H1 (cell line): ENCODE data around the gene OSBPL6. TPM values are rescaled to one million over a fixed set of nuclear protein-coding genes. Genes with fewer than 3 reads are reported as not detected.

Experiments
- CTCF ChIA-PET: fragments of 300-600 bp; sonication (Branson Sonifier 250); formaldehyde crosslinking; loops from one replicate; lab custom pipeline; 2021; ENCODE audit not compliant: partially characterized antibody; lab: Charles Lee
- POLR2A ChIA-PET: fragments of 300-600 bp; sonication (Branson Sonifier 250); formaldehyde crosslinking; loops from one replicate; lab custom pipeline; 2021; ENCODE audit warnings: inconsistent platforms; ENCODE audit not compliant: partially characterized antibody; lab: Charles Lee
- DNase-seq, 2 experiments: peaks; one replicate each; pipeline versions ENCODE4 v3.0.0 to v3.0.0-alpha.2; 2010 to 2022; ENCODE audit warnings: low spot score in 2 of 2, low read depth in 1 of 2, mixed read lengths in 1 of 2
- FAIRE-seq: peaks from 2 replicates; lab custom pipeline; 2011; peaks lifted over from hg19 to GRCh38; lab: Jason Lieb, UNC
- H2AFZ ChIP-seq: 2 replicates; pipeline ENCODE4 v1.8.1; 2012; ENCODE audit warnings: low read length, inconsistent platforms
- H2AK5ac ChIP-seq: 2 replicates; pipeline ENCODE4 v1.6.1; 2013; ENCODE audit warnings: low read depth, low read length
- H2BK120ac ChIP-seq: replicated peaks from 2 replicates; pipeline ENCODE3; 2013; ENCODE audit warnings: low read depth, low read length, inconsistent platforms
- H2BK12ac ChIP-seq: 2 replicates; pipeline ENCODE4 v1.6.1; 2013; ENCODE audit warnings: low read depth, low read length
- H2BK15ac ChIP-seq: 2 replicates; pipeline ENCODE4 v1.6.1; 2013; ENCODE audit warnings: low read length
- H2BK20ac ChIP-seq: 2 replicates; pipeline ENCODE4 v1.6.1; 2013; ENCODE audit warnings: low read length
- H2BK5ac ChIP-seq: 2 replicates; pipeline ENCODE4 v1.6.1; 2013; ENCODE audit warnings: low read depth, low read length
- H3K14ac ChIP-seq: 2 replicates; pipeline ENCODE4 v1.6.1; 2013; ENCODE audit warnings: inconsistent platforms; ENCODE audit not compliant: insufficient read length
- H3K18ac ChIP-seq: 2 replicates; pipeline ENCODE4 v1.6.1; 2013; ENCODE audit warnings: low read length; ENCODE audit errors: extremely low read depth
- H3K23ac ChIP-seq: 2 replicates; pipeline ENCODE4 v1.6.1; 2013; ENCODE audit warnings: inconsistent platforms; ENCODE audit not compliant: insufficient read length
- H3K23me2 ChIP-seq: 2 replicates; pipeline ENCODE4 v1.6.1; 2013; ENCODE audit warnings: low read depth, low read length
- H3K27ac ChIP-seq: 2 replicates; pipeline ENCODE4 v1.6.1; 2011; ENCODE audit warnings: low read depth, low read length, inconsistent platforms
- H3K27me3 ChIP-seq, 4 experiments: replicated peaks in 1 of 4; 1 replicate in 1 of 4; 2 replicates in 3 of 4; pipeline versions ENCODE4 v1.6.1 to v1.8.1; 2011 to 2013; ENCODE audit warnings: low read length in 3 of 4, mild to moderate bottlenecking in 3 of 4, inconsistent platforms in 2 of 4, mixed read lengths in 2 of 4, moderate library complexity in 1 of 4; ENCODE audit not compliant: control insufficient read depth in 3 of 4, insufficient read depth in 3 of 4; ENCODE audit errors: extremely low read depth in 1 of 4
- H3K36me3 ChIP-seq, 4 experiments: 2 replicates each; pipeline versions ENCODE4 v1.6.1 to v1.8.1; 2011 to 2013; ENCODE audit warnings: mild to moderate bottlenecking in 4 of 4, low read length in 3 of 4, moderate library complexity in 2 of 4, control low read depth in 1 of 4, inconsistent platforms in 1 of 4; ENCODE audit not compliant: insufficient read depth in 4 of 4, control insufficient read depth in 2 of 4
- H3K4ac ChIP-seq: replicated peaks from 2 replicates; pipeline ENCODE3; 2013; ENCODE audit warnings: low read length, low read depth, mixed read lengths, inconsistent platforms; ENCODE audit not compliant: insufficient read length
- H3K4me1 ChIP-seq, 4 experiments: replicated peaks in 1 of 4; 1 replicate in 1 of 4; 2 replicates in 3 of 4; pipeline versions ENCODE4 v1.6.1 to v1.8.1; 2011 to 2013; ENCODE audit warnings: low read length in 3 of 4, inconsistent platforms in 2 of 4, mixed read lengths in 1 of 4; ENCODE audit not compliant: insufficient read depth in 4 of 4, control insufficient read depth in 3 of 4
- H3K4me2 ChIP-seq, 2 experiments: 2 replicates each; pipeline versions ENCODE4 v1.6.1 to v1.8.1; 2011 to 2013; ENCODE audit warnings: low read depth in 2 of 2, low read length in 2 of 2, control low read depth in 1 of 2, inconsistent platforms in 1 of 2, mild to moderate bottlenecking in 1 of 2; ENCODE audit not compliant: insufficient read depth in 1 of 2
- H3K4me3 ChIP-seq, 4 experiments: fragments of 200-600, 300-600 bp in 1 of 4; sonication (generic), shearing (Covaris generic), sonication (Bioruptor Twin) in 1 of 4; 2 replicates each; pipeline versions ENCODE4 v1.5.1 to v1.8.1; 2011 to 2016; ENCODE audit warnings: low read length in 4 of 4, low read depth in 3 of 4, control low read depth in 2 of 4, inconsistent platforms in 2 of 4, mild to moderate bottlenecking in 2 of 4, mixed read lengths in 1 of 4, moderate library complexity in 1 of 4; ENCODE audit not compliant: insufficient read depth in 2 of 4; ENCODE audit errors: extremely low read depth in 1 of 4
- H3K56ac ChIP-seq: replicated peaks from 2 replicates; pipeline ENCODE3; 2013; ENCODE audit warnings: low read depth, mild to moderate bottlenecking, mixed read lengths, low read length, inconsistent platforms; ENCODE audit not compliant: insufficient read length
- H3K79me1 ChIP-seq: 2 replicates; pipeline ENCODE4 v1.6.1; 2013; ENCODE audit warnings: low read depth, low read length, control low read depth
- H3K79me2 ChIP-seq, 2 experiments: 2 replicates each; pipeline versions ENCODE4 v1.6.1 to v1.8.1; 2012 to 2013; ENCODE audit warnings: low read length in 2 of 2, mild to moderate bottlenecking in 2 of 2, inconsistent platforms in 1 of 2; ENCODE audit not compliant: insufficient read depth in 2 of 2, control insufficient read depth in 1 of 2
- H3K9ac ChIP-seq, 4 experiments: replicated peaks in 1 of 4; 1 replicate in 1 of 4; 2 replicates in 3 of 4; pipeline versions ENCODE4 v1.6.1 to v1.8.1; 2011 to 2013; ENCODE audit warnings: low read depth in 3 of 4, low read length in 3 of 4, control low read depth in 2 of 4, mild to moderate bottlenecking in 2 of 4, moderate library complexity in 2 of 4, inconsistent platforms in 1 of 4; ENCODE audit errors: extremely low read depth in 1 of 4
- H3K9me3 ChIP-seq, 2 experiments: 2 replicates each; pipeline versions ENCODE4 v1.6.1 to v1.8.1; 2012 to 2013; ENCODE audit warnings: mild to moderate bottlenecking in 2 of 2, moderate library complexity in 2 of 2, control low read depth in 1 of 2, inconsistent platforms in 1 of 2, low read depth in 1 of 2, low read length in 1 of 2, mixed read lengths in 1 of 2; ENCODE audit not compliant: insufficient read depth in 2 of 2
- H4K20me1 ChIP-seq, 2 experiments: replicated peaks in 1 of 2; 2 replicates each; pipeline versions ENCODE3 to v1.8.1; 2011 to 2013; ENCODE audit warnings: inconsistent platforms in 2 of 2, low read length in 2 of 2, mild to moderate bottlenecking in 1 of 2; ENCODE audit not compliant: insufficient read depth in 2 of 2, control insufficient read depth in 1 of 2
- H4K5ac ChIP-seq: 2 replicates; pipeline ENCODE4 v1.6.1; 2013; ENCODE audit warnings: low read length, low read depth, mixed read lengths, inconsistent platforms; ENCODE audit not compliant: insufficient read length
- H4K8ac ChIP-seq: 2 replicates; pipeline ENCODE4 v1.8.0; 2013; ENCODE audit warnings: mild to moderate bottlenecking, moderate library complexity, low read length, inconsistent platforms; ENCODE audit not compliant: insufficient read depth; ENCODE audit errors: extremely low read depth
- H4K91ac ChIP-seq: replicated peaks from 2 replicates; pipeline ENCODE3; 2013; ENCODE audit warnings: low read length, mixed read lengths, inconsistent platforms; ENCODE audit not compliant: insufficient read length
- CHD1 ChIP-seq: IDR thresholded peaks from 2 replicates; pipeline ENCODE4 v1.6.1; 2012; ENCODE audit warnings: low read depth, low read length, improper control_type of control experiment
- CHD2 ChIP-seq: IDR thresholded peaks from 2 replicates; pipeline ENCODE4 v1.6.1; 2012; ENCODE audit warnings: low read length, improper control_type of control experiment
- CTCF ChIP-seq, 3 experiments: IDR thresholded peaks; 1 replicate in 2 of 3; 2 replicates in 1 of 3; pipeline versions ENCODE4 v1.5.1 to v1.6.1; 2011; ENCODE audit warnings: low read length in 3 of 3, mild to moderate bottlenecking in 3 of 3, inconsistent platforms in 2 of 3, low read depth in 1 of 3, moderate library complexity in 1 of 3; ENCODE audit not compliant: insufficient read depth in 1 of 3; ENCODE audit errors: control extremely low read depth in 1 of 3
- FOSL1 ChIP-seq: IDR thresholded peaks from 2 replicates; pipeline ENCODE4 v1.6.1; 2011; ENCODE audit warnings: mild to moderate bottlenecking, low read depth, low read length, moderate library complexity; ENCODE audit not compliant: insufficient read depth
- NRF1 ChIP-seq: IDR thresholded peaks from 2 replicates; pipeline ENCODE4 v1.6.1; 2011; ENCODE audit warnings: mild to moderate bottlenecking, low read depth, low read length, improper control_type of control experiment
- PHF8 ChIP-seq: fragments of 200-600 bp; sonication (generic); conservative IDR thresholded peaks from 2 replicates; pipeline ENCODE4 v1.7.1; 2012; ENCODE audit warnings: low read depth, mild to moderate bottlenecking, inconsistent platforms, low read length, moderate library complexity
- SP4 ChIP-seq: IDR thresholded peaks from 2 replicates; pipeline ENCODE4 v1.6.1; 2012; ENCODE audit warnings: low read length, inconsistent platforms
- SRF ChIP-seq: IDR thresholded peaks from 2 replicates; pipeline ENCODE4 v1.6.1; 2011; ENCODE audit warnings: mild to moderate bottlenecking, low read depth, low read length, moderate library complexity
- TCF12 ChIP-seq: IDR thresholded peaks from 2 replicates; pipeline ENCODE4 v1.6.1; 2011; ENCODE audit warnings: low read depth, mild to moderate bottlenecking, low read length
- TEAD4 ChIP-seq: IDR thresholded peaks from 2 replicates; pipeline ENCODE4 v1.6.1; 2012; ENCODE audit warnings: low read depth, low read length, inconsistent platforms, mixed read lengths
- WGBS, 2 experiments: shearing (Covaris generic) in 1 of 2; methylation state at CpG; one replicate each; pipeline versions ENCODE4 v1.1.6 to v1.1.7; 2013 to 2015; ENCODE audit warnings: low lambda C conversion rate in 2 of 2, mixed read lengths in 2 of 2, inconsistent platforms in 1 of 2, low coverage in 1 of 2, missing lambda C conversion rate in 1 of 2; ENCODE audit not compliant: insufficient replicate concordance in 2 of 2, insufficient coverage in 1 of 2, insufficient read length in 1 of 2; ENCODE audit errors: extremely low coverage in 1 of 2, missing lambda C conversion rate in 1 of 2; 5-methylcytosine and 5-hydroxymethylcytosine counted together
- polyA plus RNA-seq, 7 experiments: library from polyadenylated mRNA; depleted of rRNA in 3 of 7; stranded (reverse) in 5 of 7; unstranded in 2 of 7; fragments of >200 nt in 5 of 7; fragments of 200-250 nt in 2 of 7; gene quantifications; 1 replicate in 5 of 7; 2 replicates in 1 of 7; 4 replicates in 1 of 7; pipeline versions ENCODE4 v1.2.1 to v1.2.3, GENCODE V29; 2011 to 2013; ENCODE audit warnings: missing spikeins in 2 of 7, mixed read lengths in 2 of 7
- total RNA-seq: library from RNA; stranded (reverse); fragmentation: NEBNext Ultra II Directional; extraction: Animal tissue kit (Norgen Biotek cat#: 25700); gene quantifications from 2 replicates; pipeline ENCODE4 v1.2.1, GENCODE V29; 2021

Gene OSBPL6
- total and polyA plus RNA-seq, 2 of the 8 experiments (the other 6 are each of a cell fraction or from before 2014, with no cell fraction given), result 1.7 to 5.6 TPM

GRCh38 chr2:178242552-178242883 lies 48.2 kb downstream of the OSBPL6 start:
- H3K27ac ChIP-seq, result no peak overlapping the region
- H4K20me1 ChIP-seq, result no peaks in the 10 kb centered on the region
- CTCF ChIA-PET, result no interaction called here
- TF ChIP-seq CHD1 (no peak), SRF (no peak), CHD2 (no peak), PHF8 (no peak), NRF1 (no peak), SP4 (no peak), FOSL1 (no peak), TEAD4 (no peak), TCF12 (no peak), CTCF (IDR thresholded peaks at IDR 0.05; ENCODE audit: control extremely low read depth in 1 of 3, insufficient read depth in 1 of 3, low read depth in 1 of 3, low read length in 3 of 3) (no peak)

More at GRCh38 chr2:178242552-178242883, 48.2 kb downstream of the OSBPL6 start:
- no peak overlapping the region for H2BK5ac ChIP-seq
- H2AK5ac ChIP-seq, result no peak overlapping the region
- H3K9me3 ChIP-seq, result no peaks in the 10 kb centered on the region
- no peak overlapping the region for H3K4me2 ChIP-seq
- 94% methylated on average over 2 of the region's 2 CpGs; no CpG with 5 or more reads in 1 of the 2 experiments for WGBS, 2 experiments
- H3K23ac ChIP-seq, result no peak overlapping the region
- H3K79me2 ChIP-seq, result no peaks in the 10 kb centered on the region
- H2BK15ac ChIP-seq, result no peak overlapping the region
- no peak overlapping the region for H3K56ac ChIP-seq
- no peak overlapping the region for H3K4ac ChIP-seq
- H3K79me1 ChIP-seq, result no peaks in the 10 kb centered on the region
- DNase-seq (no peak), FAIRE-seq (no peak)
- H3K27me3 ChIP-seq, result no peaks in the 10 kb centered on the region
- no peak overlapping the region for H2BK12ac ChIP-seq
- H3K14ac ChIP-seq, result no peak overlapping the region
- POLR2A ChIA-PET, result no interaction called here
- no peak overlapping the region for H2BK20ac ChIP-seq
- H3K18ac ChIP-seq, result no peak overlapping the region
- H3K36me3 ChIP-seq, result no peaks in the 10 kb centered on the region
- no peak overlapping the region for H3K4me3 ChIP-seq
- H3K4me1 ChIP-seq, result no peaks in the 10 kb centered on the region
- H4K8ac ChIP-seq, result no peak overlapping the region
- no peak overlapping the region for H3K9ac ChIP-seq
- no peaks in the 10 kb centered on the region for H3K23me2 ChIP-seq
- H2BK120ac ChIP-seq, result no peak overlapping the region
- no peak overlapping the region for H4K91ac ChIP-seq
- H2AFZ ChIP-seq, result no peak overlapping the region
- H4K5ac ChIP-seq, result no peak overlapping the region
